ENCODE data around the gene RSBN1.
"Not testable (repeated sequence)": the region's sequence is repeated elsewhere in the genome, so short reads cannot be mapped to it uniquely, and the experiment has no call there.

RSBN1 gene

GRCh38 chr1:113742515-113742914, 69.8 kb downstream of the RSBN1 start:
- TF ChIP-seq CTCF (IDR thresholded peaks at IDR 0.05; ENCODE audit: low read depth, low read length), result no peak
- no peak for DNase-seq (ENCODE audit: extremely low read depth, low read depth)

GRCh38 chr1:113734357-113735055, 77.8 kb downstream of the RSBN1 start:
- DNase-seq (ENCODE audit: extremely low read depth, low read depth), result no peak
- TF ChIP-seq CTCF (IDR thresholded peaks at IDR 0.05; ENCODE audit: low read depth, low read length), result no peak

GRCh38 chr1:113732802-113733201, 79.5 kb downstream of the RSBN1 start:
- TF ChIP-seq CTCF (IDR thresholded peaks at IDR 0.05; ENCODE audit: low read depth, low read length), result no peak

GRCh38 chr1:113721010-113721409, 91.3 kb downstream of the RSBN1 start:
- no peak for TF ChIP-seq CTCF (IDR thresholded peaks at IDR 0.05; ENCODE audit: low read depth, low read length)
- DNase-seq (ENCODE audit: extremely low read depth, low read depth), result no peak

More at GRCh38 chr1:113732802-113733201, 79.5 kb downstream of the RSBN1 start:
- DNase-seq (ENCODE audit: extremely low read depth, low read depth), result no peak

- not testable (repeated sequence) for DNase-seq (ENCODE audit: extremely low read depth, low read depth)
Observed at GRCh38 chr1:113718621-113719020, 93.7 kb downstream of the RSBN1 start.

GRCh38 chr1:113717506-113717905, 94.8 kb downstream of the RSBN1 start:
- not testable (repeated sequence) for DNase-seq (ENCODE audit: extremely low read depth, low read depth)

GRCh38 chr1:113714606-113715269, 97.5 kb downstream of the RSBN1 start:
- DNase-seq (ENCODE audit: extremely low read depth, low read depth), result no peak
- TF ChIP-seq CTCF (IDR thresholded peaks at IDR 0.05; ENCODE audit: low read depth, low read length), result no peak; the same call in none of the 2 replicates
